ENCODE data around the gene COL18A1.
"Not testable (repeated sequence)": the region's sequence is repeated elsewhere in the genome, so short reads cannot be mapped to it uniquely, and the experiment has no call there.

Gene COL18A1

DNA sequence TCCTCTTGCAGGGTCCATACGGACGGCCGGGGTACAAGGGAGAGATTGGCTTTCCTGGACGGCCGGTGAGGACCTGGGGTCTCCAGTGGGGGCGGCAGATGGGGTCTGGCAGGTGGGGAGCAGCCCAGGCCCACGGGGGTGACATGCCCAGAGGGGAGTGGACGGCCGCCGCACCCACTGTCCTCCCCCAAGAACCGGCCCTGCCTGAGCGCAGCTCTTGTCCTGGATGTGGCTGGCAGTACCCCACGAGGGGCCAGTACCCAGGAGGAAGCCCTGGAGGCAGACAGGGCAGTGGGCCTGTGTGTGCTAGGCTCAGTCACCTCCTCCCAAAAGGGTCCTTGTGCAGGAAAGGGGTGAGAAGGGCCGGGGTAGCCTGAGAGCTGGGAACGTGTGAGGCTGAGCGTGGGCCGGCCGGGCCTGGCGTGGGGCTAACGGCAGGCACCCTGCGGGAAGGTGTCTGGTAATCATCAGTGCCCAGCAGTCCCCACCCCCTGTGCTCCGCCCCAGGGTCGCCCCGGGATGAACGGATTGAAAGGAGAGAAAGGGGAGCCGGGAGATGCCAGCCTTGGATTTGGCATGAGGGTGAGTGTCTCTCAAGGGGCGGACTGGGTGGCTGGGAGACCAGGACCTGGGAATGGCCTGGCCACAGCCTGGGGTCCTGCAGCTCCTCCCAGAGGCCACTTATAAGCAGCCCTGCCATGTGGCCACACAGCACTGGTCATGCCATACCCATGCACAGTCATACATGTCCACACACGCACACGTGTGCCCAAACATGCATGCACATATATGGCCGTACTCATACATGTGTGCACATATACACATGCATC, 90.1 kb downstream of the COL18A1 start:
- DNase-seq (ENCODE audit: low spot score) = no peak

DNA sequence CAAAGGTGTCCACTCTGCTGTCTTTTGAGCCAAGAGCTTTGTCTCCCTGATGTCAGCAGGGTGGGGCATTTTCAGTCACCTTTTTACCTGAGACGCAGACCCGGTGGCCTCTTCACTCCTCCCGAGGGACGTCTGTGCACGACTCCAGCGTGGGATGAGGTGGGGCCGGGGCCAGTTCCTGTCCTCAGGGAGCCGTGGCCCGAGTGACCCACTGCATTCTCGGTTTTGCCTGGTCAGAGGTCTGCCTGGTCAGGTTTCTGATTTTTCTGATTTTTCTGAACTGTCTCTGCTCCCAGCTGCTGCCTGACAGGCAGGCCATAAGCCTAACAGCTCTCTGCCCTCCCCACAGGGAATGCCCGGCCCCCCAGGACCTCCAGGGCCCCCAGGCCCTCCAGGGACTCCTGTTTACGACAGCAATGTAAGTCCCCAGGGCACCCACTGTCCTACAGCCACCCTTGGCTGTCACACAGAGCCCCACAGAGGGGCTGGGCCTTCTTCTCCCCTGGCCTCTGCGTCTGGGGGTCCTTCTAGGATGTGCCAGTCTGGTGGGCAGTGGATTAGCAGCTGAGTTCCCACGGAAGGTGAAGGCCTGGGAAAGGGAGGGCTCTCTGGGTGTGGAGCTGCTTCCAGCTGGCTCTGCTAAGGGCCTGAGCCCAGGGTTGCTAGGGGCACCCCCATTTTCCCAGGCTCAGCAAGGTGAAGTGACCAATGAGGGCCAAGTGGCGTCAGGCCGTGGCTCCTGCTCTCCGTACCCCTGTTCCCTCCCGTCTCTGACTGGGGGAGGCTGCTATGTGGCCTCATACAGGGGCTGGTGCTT, 91.4 kb downstream of the COL18A1 start:
- DNase-seq (ENCODE audit: low spot score) = no peak

DNA sequence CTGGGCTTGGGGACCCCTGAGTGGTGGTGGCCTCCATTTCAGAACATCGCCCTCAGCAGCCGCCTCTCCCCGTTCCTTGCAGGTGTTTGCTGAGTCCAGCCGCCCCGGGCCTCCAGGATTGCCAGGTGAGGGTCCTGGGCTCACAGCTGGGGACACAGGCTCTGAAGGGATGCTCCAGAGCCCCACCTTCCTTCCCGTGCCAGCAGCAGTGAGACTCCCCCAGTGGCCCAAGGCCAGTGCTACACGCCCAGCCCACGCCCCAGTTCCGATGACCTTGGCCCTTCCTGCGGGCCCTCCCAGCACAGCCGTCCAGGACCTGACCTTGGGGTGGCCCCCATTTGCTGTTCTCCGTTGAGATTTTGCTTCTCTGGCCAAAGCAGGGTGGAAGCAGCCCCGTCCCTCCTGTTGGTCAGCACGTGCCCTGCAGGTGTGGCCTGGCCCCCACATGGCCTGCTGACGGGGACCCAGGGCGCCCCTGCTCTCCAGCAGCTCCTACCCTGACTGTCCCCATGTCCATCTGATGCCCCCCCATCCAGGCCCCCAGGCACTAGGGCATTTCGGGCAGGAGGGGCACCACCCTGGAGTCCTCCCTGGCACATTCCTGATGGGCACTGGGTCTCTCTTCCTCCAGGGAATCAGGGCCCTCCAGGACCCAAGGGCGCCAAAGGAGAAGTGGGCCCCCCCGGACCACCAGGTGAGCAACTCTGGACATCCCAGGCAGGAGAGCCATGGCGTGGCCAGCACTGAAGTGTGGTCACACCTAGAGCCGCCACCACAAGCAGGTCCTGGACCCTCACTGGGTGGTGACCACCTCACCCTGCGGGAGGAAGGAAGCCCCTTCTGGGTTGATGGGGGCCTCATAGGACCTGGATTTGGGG, 92.2 kb downstream of the COL18A1 start:
- no peak for DNase-seq (ENCODE audit: low spot score)

GRCh38 chr21:45497846-45498645, 93.1 kb downstream of the COL18A1 start:
- no peak for DNase-seq (ENCODE audit: low spot score)

DNA sequence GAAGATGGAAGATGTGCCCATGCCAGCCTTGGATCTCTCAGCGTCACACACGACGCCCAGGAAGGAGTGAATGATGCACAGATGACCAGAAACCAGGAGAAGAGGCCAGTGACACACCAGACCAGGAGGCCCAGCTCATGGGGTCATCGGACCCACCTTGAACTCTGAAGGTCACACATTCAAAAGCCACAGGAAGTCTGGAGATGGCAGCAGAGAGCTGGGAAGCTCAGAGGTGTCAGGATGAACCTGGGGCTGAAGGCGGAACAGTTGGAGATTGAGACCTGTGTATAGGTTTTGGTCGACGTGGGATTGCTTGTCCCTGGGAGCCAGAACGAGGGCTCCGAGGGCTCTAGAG, 93.7 kb downstream of the COL18A1 start:
- DNase-seq (ENCODE audit: low spot score) = no peak

DNA sequence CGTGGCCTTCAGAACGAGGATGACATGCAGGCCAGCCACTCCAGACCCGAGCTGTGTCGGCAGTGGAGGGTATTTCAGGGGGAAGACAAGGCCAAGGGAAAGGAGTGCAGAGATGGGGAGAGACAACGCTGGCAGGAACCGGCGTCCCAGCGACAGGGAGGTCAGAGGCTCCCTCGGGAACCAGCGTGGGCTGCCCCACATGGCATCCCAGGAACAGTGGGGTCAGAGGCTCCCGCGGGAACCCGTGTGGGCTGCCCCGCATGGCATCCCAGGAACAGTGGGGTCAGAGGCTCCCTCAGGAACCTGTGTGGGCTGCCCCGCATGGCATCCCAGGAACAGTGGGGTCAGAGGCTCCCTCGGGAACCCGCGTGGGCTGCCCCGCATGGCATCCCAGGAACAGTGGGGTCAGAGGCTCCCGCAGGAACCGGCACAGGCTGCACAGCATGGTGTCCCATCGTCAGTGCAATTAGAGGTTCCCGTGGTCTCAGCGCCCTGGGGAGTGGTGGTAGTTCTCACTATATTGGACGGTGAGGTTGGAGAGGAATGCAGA, 94.3 kb downstream of the COL18A1 start:
- DNase-seq (ENCODE audit: low spot score) = no peak

DNA sequence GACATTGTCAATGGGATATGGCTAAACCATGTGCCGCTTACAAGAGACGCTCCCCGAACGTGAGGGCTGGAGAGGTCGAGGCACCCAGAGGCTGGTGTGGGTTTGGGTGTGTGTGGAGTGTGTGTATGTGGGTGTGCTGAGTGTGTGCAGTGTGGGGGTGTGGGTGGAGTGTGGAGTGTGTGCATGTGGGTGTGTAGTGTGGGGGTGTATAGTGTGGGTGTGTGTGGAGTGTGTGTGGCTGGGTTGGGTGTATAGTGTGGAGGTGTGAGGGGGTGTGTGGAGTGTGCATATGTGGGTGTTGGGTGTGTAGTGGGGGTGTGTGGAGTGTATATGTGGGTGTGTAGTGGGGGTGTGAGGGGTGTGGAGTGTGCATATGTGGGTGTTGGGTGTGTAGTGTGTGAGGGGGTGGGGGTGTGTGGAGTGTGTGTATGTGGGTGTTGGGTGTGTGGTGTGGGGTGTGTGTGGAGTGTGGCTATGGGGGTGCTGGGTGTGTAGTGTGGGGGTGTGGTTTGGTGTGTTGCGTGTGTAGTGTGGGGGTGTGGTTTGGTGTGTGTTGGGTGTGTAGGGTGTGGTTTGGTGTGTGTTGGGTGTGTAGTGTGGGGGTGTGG, 95.1 kb downstream of the COL18A1 start:
- no peak for DNase-seq (ENCODE audit: low spot score)

DNA sequence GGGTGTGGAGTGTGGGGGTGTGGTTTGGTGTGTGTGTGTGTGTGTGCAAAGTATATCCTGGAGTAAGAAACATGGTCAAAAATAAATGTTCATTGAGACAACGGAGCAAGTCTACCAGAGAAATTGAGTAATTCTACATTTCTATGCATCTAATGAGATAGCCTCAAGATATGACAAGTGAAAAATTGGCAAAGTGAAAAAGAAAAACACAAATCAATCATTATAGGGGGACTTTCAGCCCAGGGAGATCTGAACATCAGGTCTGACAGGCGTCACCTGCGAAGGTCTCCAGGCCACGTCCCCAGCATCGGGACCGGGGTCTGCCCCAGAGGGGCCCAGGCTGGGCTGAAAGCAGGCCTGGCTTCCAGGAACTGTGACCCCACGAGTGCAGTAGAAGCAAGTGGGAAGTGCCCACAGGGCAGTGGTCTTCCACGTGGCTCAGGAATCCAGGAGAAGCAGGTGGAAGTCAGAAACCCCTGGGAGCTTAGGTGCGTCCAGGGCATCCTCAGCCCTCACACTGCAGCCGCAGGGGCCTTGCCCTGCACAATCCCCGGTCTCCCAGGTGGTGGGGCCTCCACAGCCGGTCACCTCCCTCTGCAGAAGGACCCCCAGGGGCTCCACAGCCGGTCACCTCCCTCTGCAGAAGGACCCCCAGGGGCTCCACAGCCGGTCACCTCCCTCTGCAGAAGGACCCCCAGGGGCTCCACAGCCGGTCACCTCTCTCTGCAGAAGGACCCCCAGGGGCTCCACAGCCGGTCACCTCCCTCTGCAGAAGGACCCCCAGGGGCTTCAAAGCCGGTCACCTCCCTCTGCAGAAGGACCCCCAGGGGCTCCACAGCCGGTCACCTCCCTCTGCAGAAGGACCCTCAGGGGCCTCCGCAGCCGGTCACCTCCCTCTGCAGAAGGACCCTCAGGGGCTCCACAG, 96.4 kb downstream of the COL18A1 start:
- not testable (repeated sequence) for DNase-seq (ENCODE audit: low spot score)

GRCh38 chr21:45502006-45502345, 97.0 kb downstream of the COL18A1 start:
- no peak for DNase-seq (ENCODE audit: low spot score)

DNA sequence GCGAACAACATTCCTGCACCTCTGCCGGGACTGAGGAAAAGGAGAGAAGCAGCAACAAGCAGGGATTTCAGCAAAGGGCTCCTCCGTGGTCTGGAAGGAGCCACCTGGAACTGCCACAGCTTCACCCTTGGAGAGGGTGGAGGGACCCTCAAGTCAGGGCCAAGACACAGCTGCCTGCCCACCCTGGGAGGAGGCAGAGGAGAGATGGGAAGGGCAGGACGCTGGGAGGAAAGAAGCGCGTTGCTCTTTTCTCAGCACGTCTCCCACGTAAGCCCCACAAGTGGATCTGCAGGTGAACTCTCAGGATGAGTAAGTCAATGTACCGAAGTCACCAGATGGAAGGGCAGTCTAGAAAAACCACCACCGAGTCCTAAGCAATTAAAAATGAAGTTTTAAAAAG, 97.6 kb downstream of the COL18A1 start:
- DNase-seq (ENCODE audit: low spot score) = no peak

DNA sequence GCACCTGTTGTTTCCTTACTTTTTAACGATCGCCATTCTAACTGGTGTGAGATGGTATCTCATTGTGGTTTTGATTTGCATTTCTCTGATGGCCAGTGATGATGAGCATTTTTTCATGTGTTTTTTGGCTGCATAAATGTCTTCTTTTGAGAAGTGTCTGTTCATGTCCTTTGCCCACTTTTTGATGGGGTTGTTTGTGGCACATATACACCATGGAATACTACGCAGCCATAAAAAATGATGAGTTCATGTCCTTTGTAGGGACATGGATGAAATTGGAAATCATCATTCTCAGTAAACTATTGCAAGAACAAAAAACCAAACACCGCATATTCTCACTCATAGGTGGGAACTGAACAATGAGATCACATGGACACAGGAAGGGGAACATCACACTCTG, 98.3 kb downstream of the COL18A1 start:
- not testable (repeated sequence) for DNase-seq (ENCODE audit: low spot score)

- no peak for DNase-seq (ENCODE audit: low spot score)
Measured at GRCh38 chr21:45504021-45504515, 99.1 kb downstream of the COL18A1 start.

GRCh38 chr21:45504516-45505415, 99.8 kb downstream of the COL18A1 start:
- DNase-seq (ENCODE audit: low spot score) = no peak

DNA sequence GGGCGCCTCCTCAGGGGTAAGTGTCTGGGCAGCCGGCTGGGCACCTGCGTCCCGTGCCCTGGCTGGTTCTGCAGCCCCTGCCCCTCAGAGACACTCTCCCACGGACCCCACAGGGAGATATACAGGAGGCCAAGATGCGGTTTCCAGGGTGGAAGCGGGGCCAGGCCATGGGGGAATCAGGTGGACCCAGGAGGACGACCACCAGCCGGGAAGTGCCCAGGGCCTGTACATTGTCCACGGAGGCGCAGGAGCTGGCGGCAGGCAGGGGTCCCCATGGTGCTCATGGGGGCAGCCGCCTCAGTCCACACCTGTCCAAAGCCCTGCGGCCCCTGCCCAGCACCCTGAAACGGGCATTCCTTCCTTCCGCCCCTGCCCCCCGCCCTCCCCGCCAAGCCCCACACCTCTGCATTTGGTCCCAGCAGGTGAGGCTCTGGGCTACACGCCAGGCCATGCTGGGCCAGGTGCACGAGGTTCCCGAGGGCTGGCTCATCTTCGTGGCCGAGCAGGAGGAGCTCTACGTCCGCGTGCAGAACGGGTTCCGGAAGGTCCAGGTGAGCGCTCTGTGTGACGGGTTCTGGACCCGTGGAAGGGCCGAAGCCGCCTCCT, 100.6 kb downstream of the COL18A1 start:
- no peak for DNase-seq (ENCODE audit: low spot score)

- DNase-seq (ENCODE audit: low spot score) = no peak
Measured at GRCh38 chr21:45506241-45506817, 101.4 kb downstream of the COL18A1 start.

DNA sequence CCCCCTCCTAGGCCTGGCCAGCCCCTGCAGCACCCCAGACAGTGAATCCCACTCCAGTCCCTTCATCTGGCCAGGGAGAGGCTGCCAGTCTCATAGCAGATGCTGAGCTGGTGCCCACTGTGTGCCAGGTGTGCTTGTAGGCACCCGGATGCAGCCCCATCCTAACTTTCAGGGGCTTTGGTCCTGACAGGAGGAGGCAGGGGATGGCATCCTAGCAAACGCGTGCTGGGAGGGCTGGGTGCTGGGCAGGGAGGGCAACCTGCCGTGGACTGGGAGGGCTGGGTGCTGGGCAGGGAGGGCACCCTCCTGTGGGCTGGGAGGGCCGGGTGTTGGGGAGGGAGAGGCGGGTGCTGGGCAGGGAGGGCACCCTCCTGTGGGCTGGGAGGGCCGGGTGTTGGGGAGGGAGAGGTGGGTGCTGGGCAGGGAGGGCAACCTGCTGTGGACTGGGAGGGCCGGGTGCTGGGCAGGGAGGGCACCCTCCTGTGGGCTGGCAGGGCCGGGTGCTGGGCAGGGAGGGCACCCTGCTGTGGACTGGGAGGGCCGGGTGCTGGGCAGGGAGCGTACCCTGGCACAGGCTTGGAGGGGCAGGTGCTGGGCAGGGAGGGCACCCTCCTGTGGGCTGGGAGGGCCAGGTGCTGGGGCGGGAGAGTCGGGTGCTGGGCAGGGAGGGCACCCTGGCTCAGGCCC, 102.0 kb downstream of the COL18A1 start:
- no peak for DNase-seq (ENCODE audit: low spot score)

GRCh38 chr21:45507523-45507875, 102.5 kb downstream of the COL18A1 start:
- DNase-seq (ENCODE audit: low spot score) = no peak

All from germinal center (tissue), 1 donor.